ENCODE measurements around the gene CAPN5.

GRCh38 chr11:77167111-77167626 lies 100.4 kb downstream of the CAPN5 start:
- no peak for TF ChIP-seq SIN3A (conservative IDR thresholded peaks at IDR 0.05 in 1 of 2, IDR thresholded peaks at IDR 0.05 in 1 of 2; ENCODE audit: low read depth in 1 of 2, low read length in 2 of 2)
- TF ChIP-seq CTCF (IDR thresholded peaks at IDR 0.05; ENCODE audit: control extremely low read depth in 1 of 3, insufficient read depth in 1 of 3, low read depth in 1 of 3, low read length in 3 of 3) = no peak
- TF ChIP-seq SP1 (IDR thresholded peaks at IDR 0.05; ENCODE audit: low read depth, low read length) = no peak
- TF ChIP-seq EGR1 (IDR thresholded peaks at IDR 0.05; ENCODE audit: borderline replicate concordance, low read depth, low read length) = no peak
- TF ChIP-seq TEAD4 (IDR thresholded peaks at IDR 0.05; ENCODE audit: low read depth, low read length) = no peak
- no peak for TF ChIP-seq BACH1 (IDR thresholded peaks at IDR 0.05; ENCODE audit: low read length)
- TF ChIP-seq CBX8 (IDR thresholded peaks at IDR 0.05; ENCODE audit: borderline replicate concordance, low read depth, low read length) = no peak
- no peak for TF ChIP-seq SUZ12 (IDR thresholded peaks at IDR 0.05; ENCODE audit: low read length)
- no peak for TF ChIP-seq YY1 (IDR thresholded peaks at IDR 0.05; ENCODE audit: low read depth, low read length)
- TF ChIP-seq SP2 (IDR thresholded peaks at IDR 0.05; ENCODE audit: low read length) = no peak
- no peak for TF ChIP-seq EZH2 (IDR thresholded peaks at IDR 0.05; ENCODE audit: low read depth, low read length, severe bottlenecking)
